AG04449 (cell line): ENCODE data around the gene LYSMD1.
"Not testable (repeated sequence)": the region's sequence is repeated elsewhere in the genome, so short reads cannot be mapped to it uniquely, and the experiment has no call there.

Experiments
- CTCF ChIA-PET: fragments of 350-600 bp; formaldehyde crosslinking; extraction: SDS; loops from one replicate; lab custom pipeline; 2021; ENCODE audit warnings: antibody characterized with exemption; lab: Yijun Ruan, JAX
- POLR2A ChIA-PET: fragments of 400-600, 350-600 bp; formaldehyde crosslinking; extraction: SDS; loops from one replicate; lab custom pipeline; 2020; ENCODE audit warnings: antibody characterized with exemption, inconsistent platforms; lab: Yijun Ruan, JAX
- DNase-seq: peaks from one replicate; pipeline ENCODE4 v3.0.0-alpha.2; 2010; ENCODE audit warnings: low read depth, low spot score
- H3K4me3 ChIP-seq: 2 replicates; pipeline ENCODE4 v1.5.1; 2011; ENCODE audit warnings: low read depth, mild to moderate bottlenecking, control low read depth, low read length
- CTCF ChIP-seq: IDR thresholded peaks from one replicate; pipeline ENCODE4 v1.5.1; 2011; ENCODE audit warnings: mild to moderate bottlenecking, moderate library complexity, low read length, control low read depth, inconsistent platforms; ENCODE audit not compliant: insufficient read depth; ENCODE audit errors: missing control alignments

LYSMD1 gene

GRCh38 chr1:151193304-151193703 is 27.6 kb upstream of the LYSMD1 start:
- H3K4me3 ChIP-seq, result no peak overlapping the region
- no peak for DNase-seq
- ChIA-PET CTCF (interaction anchor here (0.9 to 1.6 kb wide), 2 partner anchors 147 to 271 kb away, joined by 3 to 5 read pairs; no protein-coding TSS in a partner anchor), POLR2A (no interaction called here)
- TF ChIP-seq CTCF, result no peak

DNA sequence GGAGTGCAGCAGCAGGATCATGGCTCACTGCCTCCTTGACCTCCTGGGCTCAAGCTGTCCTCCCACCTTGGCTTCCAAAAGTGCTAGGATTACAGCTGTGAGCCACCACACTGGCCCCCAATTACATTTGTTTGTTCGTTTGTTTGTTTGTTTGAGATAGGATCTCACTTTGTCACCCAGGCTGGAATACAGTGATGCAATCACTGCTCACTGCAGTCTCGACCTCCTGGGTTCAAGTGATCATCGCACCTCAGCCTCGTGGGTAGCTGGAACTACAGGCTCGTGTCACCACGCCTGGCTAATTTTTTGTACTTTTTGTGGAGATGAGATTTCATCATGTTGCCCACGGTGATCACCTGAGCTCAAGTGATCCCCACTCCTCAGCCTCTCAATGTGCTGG is 26.3 kb upstream of the LYSMD1 start:
- TF ChIP-seq CTCF, result no peak
- no peak overlapping the region for H3K4me3 ChIP-seq
- DNase-seq, result no peak
- ChIA-PET POLR2A (no interaction called here), CTCF (interaction anchor here (0.9 to 1.6 kb wide), 2 partner anchors 148 to 270 kb away, joined by 3 to 5 read pairs; no protein-coding TSS in a partner anchor)

DNA sequence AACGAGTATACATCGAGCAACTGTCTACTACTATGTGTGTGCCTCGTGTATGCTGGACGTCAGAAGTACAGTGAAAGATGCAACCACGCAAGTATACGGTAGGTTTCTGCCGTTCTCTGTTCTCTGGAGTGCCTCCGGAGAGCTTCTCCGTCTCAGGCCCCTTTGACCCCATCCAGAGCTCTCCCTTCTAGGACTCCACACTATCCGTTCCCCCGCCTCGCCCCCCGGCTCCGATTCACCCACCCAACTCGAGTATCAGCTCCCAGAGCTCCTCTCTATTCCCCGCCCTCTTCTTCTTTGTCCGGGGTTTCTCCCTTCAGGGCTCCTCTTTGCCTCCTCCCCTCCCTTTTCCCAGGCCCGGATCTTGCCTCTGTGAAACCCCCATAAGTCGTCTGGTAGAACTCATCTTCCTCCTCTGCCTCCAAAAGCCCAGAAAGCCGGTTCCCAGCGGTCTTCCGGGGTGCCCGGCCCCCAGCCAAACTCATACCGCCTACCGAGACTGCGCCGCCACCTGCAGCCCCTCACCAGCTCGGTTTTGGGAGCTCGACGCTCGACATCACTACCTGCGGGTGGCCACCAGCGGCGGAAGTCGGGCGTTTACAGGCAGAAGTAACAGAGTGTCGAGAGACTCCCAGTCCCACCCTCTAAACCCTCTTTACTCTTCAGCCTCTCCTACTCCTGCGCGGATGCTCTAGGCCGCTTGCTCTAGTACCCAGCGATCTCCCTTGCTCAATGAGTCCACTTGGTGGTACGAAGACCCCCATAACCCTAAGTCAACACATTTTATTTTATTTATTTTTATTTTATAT is 24.1 kb upstream of the LYSMD1 start, which contains the start of gene VPS72:
Gene VPS72, minus strand, starts transcription at position 561 of the 809 bp plus-strand sequence. Its CDS starts 76 bp downstream, at position 485.
- ChIA-PET CTCF (interaction anchor here (0.7 to 4.4 kb wide), 7 partner anchors 9 to 151 kb away, joined by 3 to 24 read pairs (median 4); partner anchors contain the start of gene TMOD4), POLR2A (interaction anchor here (0.6 to 1.6 kb wide), 10 partner anchors 10 to 137 kb away, joined by 3 to 7 read pairs (median 4); partner anchors contain the start of genes PI4KB, PSMD4 and ZNF687)
- peak within 1 kb of the TSS; percentile 67 for H3K4me3 ChIP-seq
- DNase-seq, result no peak
- TF ChIP-seq CTCF, result no peak

- peak overlapping the region; percentile 67 for H3K4me3 ChIP-seq
- ChIA-PET CTCF (interaction anchor here (0.9 to 4.4 kb wide), 4 partner anchors 13 to 152 kb away, joined by 4 to 24 read pairs (median 4); partner anchors contain the start of gene TMOD4), POLR2A (interaction anchor here (0.8 kb wide), 1 partner anchor 20 kb away, joined by 3 read pairs; no protein-coding TSS in a partner anchor)
- DNase-seq, result not testable (repeated sequence)
These were observed 23.0 kb upstream of the LYSMD1 start for GRCh38 chr1:151188667-151189066.

GRCh38 chr1:151187205-151187604 is 21.5 kb upstream of the LYSMD1 start:
- CTCF ChIA-PET, result interaction anchor here (1.3 to 4.4 kb wide), 2 partner anchors 11 to 68 kb away, joined by 3 to 24 read pairs; partner anchors contain the start of genes PSMD4 and TMOD4
- POLR2A ChIA-PET, result no interaction called here
- DNase-seq, result no peak
- no peak for TF ChIP-seq CTCF
- no peak overlapping the region for H3K4me3 ChIP-seq

DNA sequence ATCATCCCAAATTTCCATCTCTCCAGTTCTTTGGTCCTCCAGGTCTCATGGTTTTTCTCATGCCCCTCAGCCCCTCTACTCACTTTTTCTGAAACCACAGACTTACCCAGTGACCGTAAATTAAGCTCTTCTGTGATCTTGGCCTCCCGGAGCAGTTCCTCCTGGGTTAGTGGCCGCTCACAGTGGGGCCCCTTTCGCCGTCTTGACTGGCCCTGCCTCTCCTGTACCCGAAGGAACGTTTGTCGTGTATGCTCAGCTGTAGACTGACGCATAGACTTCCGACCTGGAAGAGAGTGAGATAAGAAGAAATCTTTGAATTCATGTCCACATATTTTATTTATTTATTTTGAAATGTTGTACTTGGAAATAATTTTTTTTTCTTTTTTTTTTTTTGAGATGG is 18.5 kb upstream of the LYSMD1 start:
- H3K4me3 ChIP-seq, result no peak overlapping the region
- TF ChIP-seq CTCF, result no peak
- ChIA-PET CTCF (interaction anchor here (0.6 to 1.8 kb wide), 2 partner anchors 9 to 68 kb away, joined by 3 to 7 read pairs; partner anchors contain the start of gene TMOD4), POLR2A (no interaction called here)
- no peak for DNase-seq
